WERI-Rb-1 (cell line): ENCODE results near the gene VSX1.

ENCODE experiments used
- DNase-seq: peaks from one replicate; pipeline ENCODE4 v3.0.0-alpha.2; 2020
- H3K27ac ChIP-seq: fragments of 250-450 bp; sonication (Bioruptor Pico); 2 replicates; pipeline ENCODE4 v1.5.1; 2020; ENCODE audit warnings: mild to moderate bottlenecking, moderate library complexity
- H3K27me3 ChIP-seq: fragments of 250-450 bp; sonication (Bioruptor Pico); 2 replicates; pipeline ENCODE4 v1.5.1; 2021; ENCODE audit warnings: mild to moderate bottlenecking, low read depth, moderate library complexity; ENCODE audit not compliant: insufficient read depth, severe bottlenecking
- H3K36me3 ChIP-seq: fragments of 250-450 bp; sonication (Bioruptor Pico); 2 replicates; pipeline ENCODE4 v1.5.1; 2020; ENCODE audit warnings: mild to moderate bottlenecking, moderate library complexity
- H3K4me3 ChIP-seq: 2 replicates; pipeline ENCODE4 v1.5.1; 2011; ENCODE audit warnings: low read depth, mild to moderate bottlenecking, control low read depth, low read length
- H3K9me3 ChIP-seq: fragments of 250-450 bp; sonication (Bioruptor Pico); 2 replicates; pipeline ENCODE4 v1.5.1; 2021; ENCODE audit warnings: mild to moderate bottlenecking, moderate library complexity; ENCODE audit not compliant: severe bottlenecking
- CTCF ChIP-seq: IDR thresholded peaks from 2 replicates; pipeline ENCODE4 v1.5.1; 2011; ENCODE audit warnings: low read depth, mild to moderate bottlenecking, control low read depth, inconsistent platforms, low read length

VSX1 gene

GRCh38 chr20:25126204-25127029 is 44.5 kb upstream of the VSX1 start:
- TF ChIP-seq CTCF = no peak
- no peak for DNase-seq
- no peaks in the 10 kb centered on the region for H3K36me3 ChIP-seq
- H3K27ac ChIP-seq = no peak overlapping the region
- H3K4me3 ChIP-seq = no peak overlapping the region
- no peaks in the 10 kb centered on the region for H3K27me3 ChIP-seq
- H3K9me3 ChIP-seq = peaks cover 9% of the 10 kb centered on the region

- Histone ChIP-seq H3K4me3 (no peak overlapping the region), H3K9me3 (peaks cover 9% of the 10 kb centered on the region), H3K27ac (no peak overlapping the region), H3K27me3 (no peaks in the 10 kb centered on the region), H3K36me3 (no peaks in the 10 kb centered on the region)
- no peak for DNase-seq
- no peak for TF ChIP-seq CTCF
Measured at GRCh38 chr20:25125636-25126035, 43.7 kb upstream of the VSX1 start.

GRCh38 chr20:25120920-25121319 is 39.0 kb upstream of the VSX1 start:
- no peak overlapping the region for H3K27ac ChIP-seq
- no peaks in the 10 kb centered on the region for H3K9me3 ChIP-seq
- H3K27me3 ChIP-seq = no peaks in the 10 kb centered on the region
- H3K4me3 ChIP-seq = no peak overlapping the region
- H3K36me3 ChIP-seq = no peaks in the 10 kb centered on the region
- no peak for DNase-seq
- no peak for TF ChIP-seq CTCF

- TF ChIP-seq CTCF = no peak
- no peak overlapping the region for H3K4me3 ChIP-seq
- no peaks in the 10 kb centered on the region for H3K36me3 ChIP-seq
- H3K9me3 ChIP-seq = no peaks in the 10 kb centered on the region
- H3K27me3 ChIP-seq = no peaks in the 10 kb centered on the region
- DNase-seq = no peak
- no peak overlapping the region for H3K27ac ChIP-seq
Measured at GRCh38 chr20:25120457-25120856, 38.5 kb upstream of the VSX1 start.

- H3K9me3 ChIP-seq = no peaks in the 10 kb centered on the region
- no peak for TF ChIP-seq CTCF
- no peak overlapping the region for H3K27ac ChIP-seq
- no peak overlapping the region for H3K4me3 ChIP-seq
- DNase-seq = no peak
- no peaks in the 10 kb centered on the region for H3K27me3 ChIP-seq
- H3K36me3 ChIP-seq = no peaks in the 10 kb centered on the region
Measured at GRCh38 chr20:25118529-25118928, 36.6 kb upstream of the VSX1 start.

- TF ChIP-seq CTCF = no peak
- no peak for DNase-seq
- Histone ChIP-seq H3K27ac (no peak overlapping the region), H3K9me3 (no peaks in the 10 kb centered on the region), H3K36me3 (no peaks in the 10 kb centered on the region), H3K4me3 (no peak overlapping the region), H3K27me3 (no peaks in the 10 kb centered on the region)
Measured at GRCh38 chr20:25117990-25118389, 36.0 kb upstream of the VSX1 start.
